AG09319 (cell line): ENCODE data around the gene DYSF.
"Not testable (repeated sequence)": the region's sequence is repeated elsewhere in the genome, so short reads cannot be mapped to it uniquely, and the experiment has no call there.

Experiments
- DNase-seq: peaks from one replicate; pipeline ENCODE4 v3.0.0-alpha.2; 2010; ENCODE audit warnings: low read depth; ENCODE audit errors: extremely low read depth
- CTCF ChIP-seq: IDR thresholded peaks from 2 replicates; pipeline ENCODE4 v1.5.1; 2011; ENCODE audit warnings: low read depth, mild to moderate bottlenecking, inconsistent platforms, low read length, moderate library complexity

Gene DYSF

GRCh38 chr2:71422786-71423185 lies 30.6 kb upstream of the DYSF start:
- DNase-seq: no peak
- no peak for TF ChIP-seq CTCF

- no peak for TF ChIP-seq CTCF
- no peak for DNase-seq
Measured at GRCh38 chr2:71423817-71424420, 29.4 kb upstream of the DYSF start.

GRCh38 chr2:71426721-71427120 lies 26.6 kb upstream of the DYSF start:
- no peak for DNase-seq
- no peak for TF ChIP-seq CTCF

GRCh38 chr2:71428472-71429383 lies 24.6 kb upstream of the DYSF start:
- DNase-seq: no peak
- no peak for TF ChIP-seq CTCF

- DNase-seq: not testable (repeated sequence)
Measured at GRCh38 chr2:71445142-71445541, 8.2 kb upstream of the DYSF start.

GRCh38 chr2:71446505-71446904 lies 6.9 kb upstream of the DYSF start:
- TF ChIP-seq CTCF: no peak
- DNase-seq: no peak

- DNase-seq: no peak
- no peak for TF ChIP-seq CTCF
Measured at GRCh38 chr2:71449343-71449742, 4.0 kb upstream of the DYSF start.
